Measurements from ENCODE around the gene ZNF486. TPM values are rescaled to one million over a fixed set of nuclear protein-coding genes. Genes with fewer than 3 reads are reported as not detected.
A peak's percentile ranks its signal among the peaks of the same experiment; 100 is the strongest.
"Not testable (repeated sequence)": the region's sequence is repeated elsewhere in the genome, so short reads cannot be mapped to it uniquely, and the experiment has no call there.

The ZNF486 gene
- total RNA-seq, 4 donors from 2014 or later = 1.6 to 12.4 (median 2.1) TPM

DNA sequence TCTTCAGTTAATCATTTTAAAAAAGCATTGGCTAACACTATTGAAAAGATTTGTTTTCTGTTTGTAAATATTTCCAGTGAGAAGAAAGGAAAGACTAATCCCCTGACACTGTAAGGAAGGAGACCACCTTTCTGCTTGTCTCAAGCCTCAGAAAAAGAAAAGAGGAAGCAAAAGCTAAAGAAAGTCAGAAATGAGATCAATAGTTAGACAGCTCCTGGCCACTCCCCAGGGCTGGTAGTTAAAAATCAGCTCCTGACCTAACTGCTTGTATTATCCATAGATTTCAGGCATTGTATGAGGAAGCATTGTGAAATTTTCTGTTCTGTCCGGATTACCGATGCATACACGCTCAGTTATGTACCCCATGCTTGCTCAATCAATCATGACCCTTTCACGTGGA is 76.6 kb downstream of the ZNF486 start:
- Histone ChIP-seq H3K4me3 (no peak overlapping the region), H3K27ac (no peak overlapping the region), H3K9me3 (no peaks in the 10 kb centered on the region), H3K36me3 (no peaks in the 10 kb centered on the region), H3K27me3 (no peaks in the 10 kb centered on the region), H3K4me1 (no peaks in the 10 kb centered on the region)
- no peak for DNase-seq
- TF ChIP-seq POLR2A (IDR thresholded peaks at IDR 0.05) = no peak

DNA sequence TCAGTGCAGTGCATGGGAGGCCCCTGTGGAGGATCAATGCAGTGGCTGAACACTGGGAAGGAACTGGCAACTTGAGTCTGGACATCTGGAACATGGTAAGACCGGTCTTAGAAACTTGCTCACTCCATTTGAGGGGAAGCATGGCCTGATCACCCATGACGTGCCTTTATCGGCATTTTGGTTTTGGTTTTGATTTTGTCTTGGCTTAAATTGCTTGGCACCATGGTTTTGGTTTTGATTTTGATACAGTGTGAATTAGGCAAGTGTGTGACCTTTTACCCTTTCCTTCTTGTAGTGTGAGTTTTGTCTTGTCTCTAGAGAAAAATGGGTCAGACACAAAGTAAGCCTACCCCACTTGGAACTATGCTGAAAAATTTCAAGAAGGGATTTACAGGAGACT is 77.3 kb downstream of the ZNF486 start:
- DNase-seq = no peak
- no peak overlapping the region for H3K27ac ChIP-seq
- H3K36me3 ChIP-seq = no peaks in the 10 kb centered on the region
- no peaks in the 10 kb centered on the region for H3K4me1 ChIP-seq
- H3K27me3 ChIP-seq = no peaks in the 10 kb centered on the region
- no peaks in the 10 kb centered on the region for H3K9me3 ChIP-seq
- no peak overlapping the region for H3K4me3 ChIP-seq
- TF ChIP-seq, protein P1, sequence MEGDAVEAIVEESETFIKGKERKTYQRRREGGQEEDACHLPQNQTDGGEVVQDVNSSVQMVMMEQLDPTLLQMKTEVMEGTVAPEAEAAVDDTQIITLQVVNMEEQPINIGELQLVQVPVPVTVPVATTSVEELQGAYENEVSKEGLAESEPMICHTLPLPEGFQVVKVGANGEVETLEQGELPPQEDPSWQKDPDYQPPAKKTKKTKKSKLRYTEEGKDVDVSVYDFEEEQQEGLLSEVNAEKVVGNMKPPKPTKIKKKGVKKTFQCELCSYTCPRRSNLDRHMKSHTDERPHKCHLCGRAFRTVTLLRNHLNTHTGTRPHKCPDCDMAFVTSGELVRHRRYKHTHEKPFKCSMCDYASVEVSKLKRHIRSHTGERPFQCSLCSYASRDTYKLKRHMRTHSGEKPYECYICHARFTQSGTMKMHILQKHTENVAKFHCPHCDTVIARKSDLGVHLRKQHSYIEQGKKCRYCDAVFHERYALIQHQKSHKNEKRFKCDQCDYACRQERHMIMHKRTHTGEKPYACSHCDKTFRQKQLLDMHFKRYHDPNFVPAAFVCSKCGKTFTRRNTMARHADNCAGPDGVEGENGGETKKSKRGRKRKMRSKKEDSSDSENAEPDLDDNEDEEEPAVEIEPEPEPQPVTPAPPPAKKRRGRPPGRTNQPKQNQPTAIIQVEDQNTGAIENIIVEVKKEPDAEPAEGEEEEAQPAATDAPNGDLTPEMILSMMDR (IDR thresholded peaks at IDR 0.05) = no peak
- no peak for TF ChIP-seq POLR2A (IDR thresholded peaks at IDR 0.05)

DNA sequence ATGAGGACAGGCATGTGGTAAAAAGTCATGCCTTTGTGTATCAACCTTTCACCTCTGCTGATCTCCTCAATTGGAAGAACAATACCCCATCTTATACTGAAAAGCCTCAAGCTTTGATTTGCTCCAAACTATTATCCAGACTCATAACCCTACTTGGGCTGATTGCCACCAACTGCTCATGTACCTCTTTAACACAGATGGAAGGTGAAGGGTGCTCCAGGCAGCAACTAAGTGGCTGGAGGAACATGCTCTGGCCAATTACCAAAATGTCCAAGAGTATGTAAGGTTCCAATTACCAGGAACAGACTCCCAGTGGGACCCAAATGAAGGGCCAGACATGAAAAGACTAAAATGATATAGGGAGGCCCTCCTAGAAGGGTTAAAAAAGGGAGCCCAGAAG is 78.3 kb downstream of the ZNF486 start:
- no peak for DNase-seq
- Histone ChIP-seq H3K4me3 (no peak overlapping the region), H3K9me3 (no peaks in the 10 kb centered on the region), H3K27ac (no peak overlapping the region), H3K36me3 (no peaks in the 10 kb centered on the region), H3K27me3 (no peaks in the 10 kb centered on the region), H3K4me1 (no peaks in the 10 kb centered on the region)
- no peak for TF ChIP-seq POLR2A (IDR thresholded peaks at IDR 0.05)
- TF ChIP-seq, protein P1 (IDR thresholded peaks at IDR 0.05) = no peak

DNA sequence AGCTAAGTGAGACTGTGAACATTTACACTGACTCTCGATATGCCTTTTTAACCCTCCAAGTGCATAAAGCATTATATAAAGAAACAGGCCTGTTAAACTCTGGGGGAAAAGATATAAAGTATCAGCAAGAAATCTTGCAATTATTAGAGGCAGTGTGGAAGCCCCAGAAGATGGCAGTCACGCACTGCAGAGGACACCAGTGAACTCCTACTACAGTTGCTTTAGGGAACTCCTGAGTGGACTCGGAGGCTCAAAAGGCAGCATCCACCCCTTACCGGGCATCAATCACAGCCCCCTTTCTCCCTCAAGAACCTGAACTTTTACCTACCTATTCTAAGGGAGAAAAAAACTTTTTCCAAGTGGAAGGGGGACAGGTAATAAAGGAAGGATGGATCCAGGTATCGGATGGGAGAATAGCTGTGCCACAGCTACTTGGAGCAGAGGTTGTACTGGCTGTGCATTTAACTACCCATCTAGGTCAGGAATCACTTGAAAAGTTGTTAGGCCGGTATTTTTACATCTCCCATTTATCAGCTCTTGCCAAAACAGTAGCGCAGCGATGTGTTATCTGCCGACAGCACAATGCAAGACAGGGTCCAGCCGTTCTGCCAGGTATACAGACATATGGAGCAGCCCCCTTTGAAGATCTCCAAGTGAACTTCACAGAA is 80.1 kb downstream of the ZNF486 start:
- H3K27ac ChIP-seq = no peak overlapping the region
- no peak for TF ChIP-seq POLR2A (IDR thresholded peaks at IDR 0.05)
- TF ChIP-seq, protein P1 (IDR thresholded peaks at IDR 0.05) = peak in 2 of 6 experiments; percentile 15 to 36
- H3K9me3 ChIP-seq = no peaks in the 10 kb centered on the region
- no peaks in the 10 kb centered on the region for H3K27me3 ChIP-seq
- no peaks in the 10 kb centered on the region for H3K4me1 ChIP-seq
- DNase-seq = no peak
- no peaks in the 10 kb centered on the region for H3K36me3 ChIP-seq
- H3K4me3 ChIP-seq = no peak overlapping the region

DNA sequence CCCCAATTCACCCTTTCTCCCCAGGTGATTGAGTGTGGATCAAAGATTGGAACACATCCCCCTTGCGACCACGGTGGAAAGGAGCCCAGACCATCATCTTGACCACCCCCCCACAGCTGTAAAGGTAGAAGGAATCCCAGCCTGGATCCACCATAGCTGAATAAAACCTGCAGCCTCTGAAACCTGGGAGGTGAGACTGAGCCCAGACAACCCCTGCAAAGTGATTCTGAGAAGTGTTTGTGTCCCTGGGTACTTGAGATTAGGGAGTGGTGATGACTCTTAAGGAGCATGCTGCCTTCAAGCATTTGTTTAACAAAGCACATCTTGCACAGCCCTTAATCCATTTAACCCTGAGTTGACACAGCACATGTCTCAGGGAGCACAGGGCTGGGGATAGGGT is 81.2 kb downstream of the ZNF486 start:
- not testable (repeated sequence) for H3K36me3 ChIP-seq, H3K27ac ChIP-seq, H3K4me3 ChIP-seq, DNase-seq, H3K27me3 ChIP-seq, H3K4me1 ChIP-seq, H3K9me3 ChIP-seq

Small RNA genes within 50 kb of the gene (small RNA-seq; reads per million reads assigned to genes)
- 0 reads per million in 2 donors for gene AC011447.4

Other genes with a start within 250 kb of the ZNF486 start
- gene ZNF682, start 127.7 kb upstream of the ZNF486 start, total RNA-seq = 10 to 100 TPM in 1 of 4 donors, 1 to 10 TPM in 3; 5.1 to 10.7 (median 8.9) TPM
- gene ZNF90, start 89.2 kb upstream of the ZNF486 start, total RNA-seq = 10 to 100 TPM in 1 of 4 donors, 1 to 10 TPM in 2, under 1 TPM in 1; 0.70 to 10.7 (median 4.3) TPM